CD1c-positive myeloid dendritic cell (primary cell): ENCODE data around the gene RPTOR.
A peak's percentile ranks its signal among the peaks of the same experiment; 100 is the strongest.
"Not testable (repeated sequence)": the region's sequence is repeated elsewhere in the genome, so short reads cannot be mapped to it uniquely, and the experiment has no call there.

Experiments used
- DNase-seq: peaks from one replicate; pipeline ENCODE4 v3.0.0-alpha.2; 2016; ENCODE audit errors: extremely low spot score

The RPTOR gene, protein sequence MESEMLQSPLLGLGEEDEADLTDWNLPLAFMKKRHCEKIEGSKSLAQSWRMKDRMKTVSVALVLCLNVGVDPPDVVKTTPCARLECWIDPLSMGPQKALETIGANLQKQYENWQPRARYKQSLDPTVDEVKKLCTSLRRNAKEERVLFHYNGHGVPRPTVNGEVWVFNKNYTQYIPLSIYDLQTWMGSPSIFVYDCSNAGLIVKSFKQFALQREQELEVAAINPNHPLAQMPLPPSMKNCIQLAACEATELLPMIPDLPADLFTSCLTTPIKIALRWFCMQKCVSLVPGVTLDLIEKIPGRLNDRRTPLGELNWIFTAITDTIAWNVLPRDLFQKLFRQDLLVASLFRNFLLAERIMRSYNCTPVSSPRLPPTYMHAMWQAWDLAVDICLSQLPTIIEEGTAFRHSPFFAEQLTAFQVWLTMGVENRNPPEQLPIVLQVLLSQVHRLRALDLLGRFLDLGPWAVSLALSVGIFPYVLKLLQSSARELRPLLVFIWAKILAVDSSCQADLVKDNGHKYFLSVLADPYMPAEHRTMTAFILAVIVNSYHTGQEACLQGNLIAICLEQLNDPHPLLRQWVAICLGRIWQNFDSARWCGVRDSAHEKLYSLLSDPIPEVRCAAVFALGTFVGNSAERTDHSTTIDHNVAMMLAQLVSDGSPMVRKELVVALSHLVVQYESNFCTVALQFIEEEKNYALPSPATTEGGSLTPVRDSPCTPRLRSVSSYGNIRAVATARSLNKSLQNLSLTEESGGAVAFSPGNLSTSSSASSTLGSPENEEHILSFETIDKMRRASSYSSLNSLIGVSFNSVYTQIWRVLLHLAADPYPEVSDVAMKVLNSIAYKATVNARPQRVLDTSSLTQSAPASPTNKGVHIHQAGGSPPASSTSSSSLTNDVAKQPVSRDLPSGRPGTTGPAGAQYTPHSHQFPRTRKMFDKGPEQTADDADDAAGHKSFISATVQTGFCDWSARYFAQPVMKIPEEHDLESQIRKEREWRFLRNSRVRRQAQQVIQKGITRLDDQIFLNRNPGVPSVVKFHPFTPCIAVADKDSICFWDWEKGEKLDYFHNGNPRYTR (N-terminal part only)

DNA sequence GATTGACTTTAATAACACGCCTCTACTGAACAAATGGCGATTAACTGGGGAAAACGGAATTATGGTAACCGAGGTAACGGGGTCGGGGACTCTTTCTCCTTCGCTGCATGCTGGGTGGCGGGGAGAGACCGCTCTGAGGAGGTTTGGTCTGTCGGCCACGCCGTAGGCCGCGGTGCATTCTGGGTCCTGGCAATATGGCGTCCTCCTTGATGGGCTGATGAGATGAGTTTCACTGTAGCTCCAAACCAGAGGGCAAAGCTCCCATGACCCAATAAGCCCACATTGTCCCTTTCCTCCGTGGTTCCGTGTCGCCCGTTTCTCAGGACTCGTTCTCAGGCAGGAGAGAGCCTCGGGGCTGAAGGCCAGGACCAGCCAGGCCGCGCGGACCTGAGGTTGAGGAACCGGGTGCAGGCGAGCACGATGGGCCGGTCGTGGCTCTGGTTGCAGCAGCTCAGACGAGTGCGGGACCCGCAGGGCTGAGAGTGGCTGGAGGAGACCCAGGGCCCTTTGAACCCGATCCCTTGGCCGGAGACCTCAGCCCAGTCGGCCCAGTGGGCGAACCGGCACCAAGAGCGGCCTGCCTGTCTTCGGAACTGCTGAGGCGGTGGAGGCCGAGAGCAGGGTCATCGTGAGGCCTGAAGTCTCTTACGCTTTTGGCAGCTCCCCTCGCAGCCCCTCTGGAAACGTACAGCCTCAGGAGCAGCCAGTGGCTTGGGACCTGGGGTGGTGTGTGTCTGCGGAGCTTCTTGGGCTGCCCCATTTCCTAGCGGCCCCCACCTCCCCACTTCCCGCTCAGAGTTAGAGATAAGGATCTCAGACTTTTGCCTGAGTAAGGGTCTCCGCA lies at the start of gene RPTOR:
RPTOR (plus strand) TSS at position 184 of the 844 bp plus-strand sequence. CDS start 792 bp downstream, outside the sequence.
- DNase-seq: peak; percentile 88

DNA sequence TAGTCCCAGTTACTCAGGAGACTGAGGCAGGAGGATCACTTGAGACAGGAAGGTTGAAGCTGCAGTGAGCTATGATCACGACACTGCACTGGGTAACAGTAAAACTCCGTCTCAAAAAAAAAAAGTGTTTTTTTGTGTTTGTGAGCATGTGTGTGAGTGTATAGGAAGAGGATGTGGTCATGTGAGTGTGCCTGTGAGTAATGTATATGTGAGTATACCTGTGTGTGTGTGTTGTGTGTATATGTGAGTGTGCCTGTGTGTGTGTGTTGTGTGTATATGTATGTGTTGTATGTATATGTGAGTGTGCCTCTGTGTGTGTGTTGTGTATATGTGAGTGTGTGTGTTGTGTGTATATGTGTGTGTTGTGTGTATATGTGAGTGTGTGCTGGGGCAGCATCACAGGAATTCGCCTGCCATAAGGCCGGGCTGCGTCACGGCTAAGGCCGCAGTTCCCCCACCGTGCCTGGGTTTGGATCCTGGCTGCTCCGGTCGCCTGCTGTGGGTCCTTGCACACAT lies 46.9 kb upstream of the RPTOR start:
- no peak for DNase-seq

DNA sequence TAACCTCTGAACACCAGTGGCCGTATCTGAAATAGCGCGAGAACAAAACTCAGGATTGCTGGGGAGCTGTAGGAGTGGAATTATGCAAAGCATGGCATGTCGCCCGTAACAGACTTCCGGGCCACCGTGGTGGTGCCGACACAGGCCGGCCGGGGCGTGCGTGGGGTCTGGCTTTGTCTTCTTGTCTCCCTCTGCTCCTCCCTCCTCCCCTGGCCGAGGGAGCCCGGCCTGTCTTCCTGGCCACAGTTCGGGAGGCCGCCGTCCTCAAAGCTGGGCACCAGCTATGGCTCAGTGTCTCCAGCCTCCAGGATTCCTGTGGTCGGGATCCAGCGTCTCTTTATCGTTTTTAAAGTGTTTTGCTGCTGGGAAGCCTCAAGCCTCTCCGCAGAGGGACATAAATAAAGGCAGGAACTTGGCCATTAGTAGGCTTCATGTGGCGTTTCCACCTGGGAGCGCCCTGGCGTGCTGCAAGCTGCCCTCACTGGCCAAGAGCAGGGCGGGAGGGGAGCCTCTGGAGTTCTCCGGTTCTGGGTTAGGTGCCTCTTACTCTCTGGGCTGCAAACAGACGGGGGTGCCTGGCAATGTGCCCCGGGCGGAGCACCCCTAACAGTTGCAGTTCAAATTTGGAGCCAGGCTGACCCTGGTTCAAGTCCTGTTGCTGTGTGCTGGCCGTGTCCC lies 46.3 kb upstream of the RPTOR start:
- DNase-seq: no peak

DNA sequence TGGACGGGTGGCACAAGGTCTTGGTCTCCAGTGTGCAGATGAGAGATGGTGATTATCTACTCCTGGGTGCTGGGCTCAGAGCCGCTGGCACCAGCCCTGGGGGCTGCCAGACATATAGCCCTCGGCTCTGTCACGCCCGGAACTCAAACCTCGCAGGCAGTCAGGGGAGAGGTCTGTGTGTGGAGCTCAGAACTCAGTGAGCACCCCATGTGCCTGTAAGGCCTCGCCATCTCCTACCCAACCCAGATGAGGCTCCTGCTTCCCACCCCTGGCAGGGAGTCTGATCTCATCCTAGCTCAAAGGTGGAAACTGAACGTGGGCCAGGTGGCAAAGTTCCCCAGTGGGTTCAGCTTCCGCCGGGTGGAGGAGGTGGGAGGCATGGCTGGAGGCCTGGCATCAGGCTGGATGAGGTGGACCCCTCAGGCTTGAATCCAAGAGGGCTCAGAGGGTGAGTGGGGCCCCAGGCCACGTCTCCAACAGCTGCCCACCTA lies 45.7 kb upstream of the RPTOR start:
- no peak for DNase-seq

DNA sequence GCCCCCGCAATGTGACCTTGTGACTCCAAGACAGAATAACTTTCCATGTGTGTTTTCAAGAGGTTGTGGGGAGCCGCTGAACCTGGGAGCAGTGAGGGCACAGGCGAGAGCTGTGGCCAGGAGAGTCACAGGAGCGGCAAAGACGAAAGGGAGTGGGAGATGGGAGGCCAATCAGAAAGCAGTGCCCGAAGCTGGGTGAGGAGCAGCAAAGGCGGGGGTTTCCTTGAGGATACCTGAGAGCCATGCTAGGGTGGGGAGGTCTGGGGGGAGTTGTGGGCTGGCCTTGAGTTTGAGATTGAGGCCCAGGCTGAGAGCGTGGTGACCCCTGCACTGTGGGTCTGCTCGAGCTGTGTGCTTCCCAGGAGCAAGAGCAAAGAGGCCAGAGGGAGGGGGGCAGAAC lies 45.1 kb upstream of the RPTOR start:
- DNase-seq: no peak

DNA sequence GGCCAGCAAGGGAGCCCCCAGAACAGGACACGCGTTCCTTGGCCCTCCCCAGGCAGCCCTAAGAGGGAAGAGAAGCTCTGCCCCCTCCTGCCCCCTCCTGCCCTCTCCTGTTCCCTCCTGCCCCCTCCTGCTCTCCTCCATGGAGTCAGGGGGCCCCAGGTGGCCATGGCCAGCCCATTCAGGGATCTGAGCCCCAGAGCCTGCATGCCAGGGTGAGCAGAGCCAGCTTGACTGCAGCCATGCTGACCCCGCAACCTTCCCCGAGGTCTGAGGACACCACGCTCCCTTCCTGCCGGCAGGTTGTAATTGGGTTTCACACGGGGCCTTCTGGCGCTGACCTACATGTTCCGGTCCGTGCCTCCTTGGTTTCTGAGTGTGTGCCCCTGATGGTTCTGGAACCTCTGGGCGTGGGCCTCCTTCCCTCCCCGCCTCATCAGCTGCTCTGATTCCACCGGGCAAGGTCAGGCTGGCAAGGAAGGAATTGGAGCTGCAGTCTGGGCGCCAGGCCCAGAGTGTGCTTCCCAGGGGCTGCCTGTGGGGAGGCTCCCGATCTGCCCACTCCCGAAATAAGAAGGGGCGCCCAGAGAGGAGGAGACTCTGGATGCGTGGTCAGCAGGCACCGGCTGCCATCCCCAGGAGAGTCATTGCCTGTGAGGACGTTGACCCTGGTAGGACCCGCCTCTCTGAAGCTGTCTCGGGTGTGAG lies 44.5 kb upstream of the RPTOR start:
- DNase-seq: no peak

DNA sequence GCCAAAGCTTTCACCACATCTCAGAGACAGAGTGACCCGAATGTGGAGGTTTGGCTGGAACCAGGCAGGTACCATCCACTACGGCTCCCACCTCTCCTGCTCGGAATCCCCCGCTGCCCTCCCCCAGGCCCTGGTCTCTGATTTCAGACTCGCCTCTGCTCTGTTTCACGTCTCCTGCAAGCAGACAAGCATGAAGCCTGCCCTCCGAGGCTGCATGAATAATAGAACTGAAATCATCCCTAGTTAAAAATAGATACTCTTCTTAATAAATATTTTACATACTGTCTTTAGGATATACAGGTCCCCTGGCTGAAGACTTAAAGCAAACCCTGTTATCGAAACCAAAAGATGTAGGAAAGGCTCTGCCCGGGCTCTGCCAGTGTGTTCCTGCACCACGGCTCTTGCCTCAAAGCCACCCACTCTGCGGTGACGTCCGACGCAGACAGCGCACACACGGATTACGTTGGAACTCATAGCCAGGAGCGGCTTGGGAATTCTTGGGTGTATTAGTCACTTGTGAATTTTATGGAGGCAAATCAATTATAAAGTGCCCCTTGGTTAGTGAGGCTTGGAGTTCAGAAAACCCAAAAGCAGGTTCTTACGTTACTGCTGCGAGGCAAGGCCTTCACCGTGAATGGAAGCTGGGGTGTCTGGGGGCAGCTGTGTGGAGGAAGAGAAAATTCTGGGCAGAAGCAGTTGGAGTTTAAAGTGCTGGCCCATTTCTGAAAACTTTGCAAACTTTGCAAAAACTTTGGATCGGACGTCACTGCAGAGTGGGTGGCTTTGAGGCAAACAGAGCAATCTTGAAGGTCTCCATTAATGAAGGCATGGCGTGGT lies 42.7 kb upstream of the RPTOR start:
- no peak for DNase-seq

DNA sequence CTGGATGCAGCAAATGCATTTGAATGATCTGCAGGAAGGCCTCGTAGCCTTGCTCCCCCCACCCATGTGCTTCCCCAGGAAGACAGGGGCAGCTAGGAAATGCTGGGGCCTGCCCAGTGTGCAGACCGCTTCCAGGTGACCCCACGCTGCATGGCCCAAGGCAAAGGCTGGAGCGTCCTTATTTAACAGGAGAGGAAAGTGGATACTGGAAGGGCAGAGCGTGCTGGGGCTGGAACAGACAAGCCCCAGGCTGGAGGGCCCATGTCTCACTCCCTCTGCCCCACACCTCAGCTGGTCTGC lies 42.1 kb upstream of the RPTOR start:
- no peak for DNase-seq

DNA sequence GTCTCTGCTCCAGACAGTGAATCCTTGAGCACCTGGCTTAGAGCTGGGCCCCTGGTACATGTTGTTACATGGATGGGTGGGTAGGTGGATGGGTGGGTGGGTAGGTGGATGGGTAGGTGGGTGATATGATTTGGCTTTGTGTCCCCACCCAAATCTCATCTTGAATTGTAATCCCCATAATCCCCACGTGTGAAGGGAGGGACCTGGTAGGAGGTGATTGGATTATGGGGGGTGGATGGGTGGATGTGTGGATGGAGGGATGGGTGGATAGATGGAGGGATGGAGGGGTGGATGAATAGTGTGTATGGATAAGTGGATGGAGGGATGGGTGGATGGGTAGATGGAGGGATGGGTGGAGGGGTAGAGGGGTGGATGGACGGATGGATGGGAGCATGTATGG lies 41.6 kb upstream of the RPTOR start:
- no peak for DNase-seq

DNA sequence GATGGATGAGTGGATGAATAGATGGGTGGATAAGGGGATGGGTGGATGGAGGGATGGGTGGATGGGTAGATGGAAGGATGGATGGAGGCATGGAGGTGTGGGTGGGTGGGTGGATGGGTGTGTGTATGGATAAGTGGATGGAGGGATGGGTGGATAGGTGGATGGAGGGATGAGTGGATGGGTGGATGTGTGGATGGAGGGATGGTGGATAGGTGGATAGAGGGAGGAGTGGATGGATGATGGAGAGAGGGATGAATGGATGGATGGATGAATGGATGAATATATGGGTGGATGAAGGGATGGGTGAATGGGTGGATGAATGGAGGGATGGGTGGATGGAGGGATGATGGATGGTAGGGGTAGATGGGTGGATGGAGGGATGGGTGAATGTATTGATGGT lies 40.7 kb upstream of the RPTOR start:
- DNase-seq: no peak

DNA sequence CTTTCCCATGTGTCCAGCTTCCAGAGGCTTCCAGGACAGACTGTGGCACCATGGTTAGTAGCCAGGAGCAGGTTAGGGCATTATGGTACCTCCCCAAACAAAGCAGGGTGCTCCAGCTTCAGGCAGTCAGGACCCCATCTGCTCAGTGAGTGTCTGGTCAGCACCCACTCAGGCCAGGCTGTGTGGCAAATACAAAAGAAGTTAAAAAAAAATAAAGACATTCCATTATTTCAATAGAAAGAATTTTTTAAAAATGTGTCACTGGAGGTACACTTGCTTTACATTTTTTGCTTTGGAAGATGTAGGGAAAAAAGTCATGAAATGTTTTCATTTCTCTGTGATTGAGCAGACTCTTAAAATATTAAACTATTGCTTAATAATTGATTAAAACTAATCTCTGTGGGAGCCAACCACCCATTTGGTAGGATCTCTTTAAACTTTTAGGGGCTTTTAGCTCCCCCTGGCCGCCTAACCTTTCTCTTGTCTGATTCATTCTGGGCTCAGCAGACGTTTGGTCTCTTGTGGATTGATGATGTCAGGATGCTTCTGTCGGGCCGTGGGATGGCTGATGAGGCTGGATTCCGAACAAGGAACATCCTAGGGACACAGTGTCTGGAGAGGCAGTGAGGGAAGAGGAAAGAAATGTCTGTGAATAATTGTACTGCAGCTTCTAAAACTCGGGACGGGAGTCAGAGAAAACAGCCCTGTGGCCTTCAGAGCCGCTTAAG lies 39.8 kb upstream of the RPTOR start:
- DNase-seq: no peak

DNA sequence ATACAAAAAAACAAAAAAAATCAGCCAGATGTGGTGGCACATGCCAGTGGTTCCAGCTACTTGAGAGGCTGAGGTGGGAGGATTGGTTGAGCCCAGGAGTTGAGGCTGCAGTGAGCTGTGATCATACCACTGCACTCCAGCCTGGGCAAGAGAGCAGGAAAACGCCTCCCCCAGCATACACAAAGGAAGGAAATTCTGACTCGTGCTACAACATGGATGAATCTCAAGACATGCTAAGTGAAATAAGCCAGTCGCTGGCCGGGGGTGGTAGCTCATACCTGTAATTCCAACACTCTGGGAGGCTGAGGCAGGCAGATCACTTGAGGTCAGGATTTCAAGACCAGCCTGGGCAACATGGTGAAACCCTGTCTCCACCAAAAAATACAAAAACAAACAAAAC lies 37.5 kb upstream of the RPTOR start:
- not testable (repeated sequence) for DNase-seq

DNA sequence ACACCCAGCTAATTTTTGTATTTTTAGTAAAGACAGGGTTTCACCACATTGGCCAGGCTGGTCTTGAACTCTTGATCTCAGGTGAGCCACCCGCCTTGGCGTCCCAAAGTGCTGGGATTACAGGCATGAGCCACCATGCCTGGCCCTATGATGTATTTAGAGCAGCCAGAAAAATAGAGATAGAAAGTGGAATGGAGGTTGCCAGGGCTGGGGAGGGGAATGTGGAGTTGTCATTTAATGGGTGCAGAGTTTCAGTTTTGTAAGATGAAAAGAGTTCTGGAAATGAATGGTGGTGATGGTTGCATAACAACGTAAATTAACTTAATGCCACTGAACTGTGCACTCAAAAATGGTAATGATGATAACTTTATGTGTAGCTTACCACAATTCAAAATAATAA lies 36.7 kb upstream of the RPTOR start:
- no peak for DNase-seq

DNA sequence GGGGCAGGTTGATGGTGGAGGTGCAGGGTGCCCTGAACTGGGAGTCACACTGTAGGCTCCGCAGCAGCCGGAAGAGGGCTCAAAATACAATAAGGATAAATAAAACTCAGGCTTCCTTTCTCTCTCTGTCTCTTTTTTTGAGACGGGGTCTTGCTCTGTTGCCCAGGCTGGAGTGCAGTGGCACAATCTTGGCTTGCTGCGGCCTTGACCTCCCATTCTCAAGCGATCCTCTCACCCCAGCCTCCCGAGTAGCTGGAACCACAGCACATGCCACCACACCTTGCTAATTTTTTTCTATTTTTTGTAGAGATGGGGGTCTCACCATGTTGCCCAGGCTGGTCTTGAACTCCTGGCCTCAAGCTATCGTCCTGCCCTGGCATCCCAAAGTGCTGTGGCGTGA lies 35.3 kb upstream of the RPTOR start:
- no peak for DNase-seq

DNA sequence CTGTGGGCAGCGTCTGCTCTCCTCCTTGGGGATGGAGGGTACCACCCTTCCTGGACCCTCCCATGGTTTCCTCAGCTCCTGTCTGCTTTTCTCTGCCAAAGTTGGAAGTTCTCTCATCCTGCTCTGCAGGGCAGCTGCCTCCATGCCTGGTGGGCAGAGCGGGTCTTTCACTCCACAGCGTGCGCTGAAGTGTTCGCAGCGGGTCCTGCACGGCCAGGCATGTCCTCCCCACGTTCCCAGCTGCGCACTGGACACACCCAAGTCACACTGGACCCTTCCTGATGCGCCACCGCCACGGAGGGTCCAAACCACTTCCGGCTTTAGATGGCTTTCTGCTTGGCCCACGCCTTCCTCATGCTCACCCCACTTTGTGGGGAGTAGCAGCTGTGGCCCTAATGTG lies 34.5 kb upstream of the RPTOR start:
- DNase-seq: no peak

DNA sequence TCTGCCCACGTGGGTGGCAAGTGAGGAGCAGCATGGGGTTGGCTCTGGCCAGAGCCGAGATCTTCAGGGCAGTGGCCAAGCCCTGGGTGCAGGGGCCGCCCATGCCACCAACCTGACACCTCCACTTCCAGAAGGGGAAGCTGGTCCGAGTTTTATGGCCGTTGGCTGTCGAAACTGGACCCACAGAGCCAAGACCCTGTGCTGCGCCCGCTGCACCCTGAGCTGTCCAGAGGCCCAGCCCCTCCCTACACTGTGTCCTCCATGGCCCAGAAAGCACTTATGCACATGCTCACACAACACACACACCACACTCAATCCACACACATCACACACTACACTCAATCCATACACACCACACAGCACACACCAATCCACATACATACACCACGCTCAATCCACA lies 33.9 kb upstream of the RPTOR start:
- no peak for DNase-seq

DNA sequence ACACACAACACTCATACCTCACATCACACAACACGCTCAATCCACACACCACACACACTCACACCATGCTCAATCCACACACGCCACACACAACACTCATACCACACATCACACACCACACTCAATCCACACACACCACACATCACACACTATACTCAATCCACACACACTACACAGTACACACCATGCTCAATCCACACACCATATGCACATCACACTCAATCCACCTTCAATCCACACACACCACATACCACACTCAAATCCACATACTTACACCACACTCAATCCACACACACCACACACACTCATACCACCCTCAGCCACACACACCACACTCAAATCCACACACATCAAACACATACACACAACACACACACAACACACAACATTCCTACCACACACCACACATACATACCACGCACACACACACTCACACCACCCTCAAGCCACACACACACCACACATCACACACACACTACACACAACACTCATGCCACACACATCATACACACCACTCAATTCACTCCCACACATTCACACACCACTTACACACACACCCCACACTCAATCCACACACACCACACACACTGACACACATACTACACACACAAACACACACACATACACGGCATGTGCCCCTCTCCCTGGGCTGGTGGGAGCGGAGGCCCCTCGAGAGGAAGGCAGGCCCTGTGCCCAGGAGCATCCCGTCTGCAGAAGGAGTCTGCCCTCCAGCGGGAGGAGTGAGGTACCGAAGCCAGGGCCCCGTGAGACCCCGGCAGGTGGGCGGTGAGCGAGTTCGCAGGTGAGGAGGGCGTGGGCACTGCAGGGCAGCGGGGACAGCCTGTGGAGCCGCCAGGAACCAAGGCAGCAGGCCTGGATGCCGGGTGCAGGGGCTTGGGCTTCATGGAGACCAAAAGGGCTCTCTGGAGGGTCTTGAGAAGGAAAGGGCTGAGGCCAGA lies 33.1 kb upstream of the RPTOR start:
- no peak for DNase-seq
